AG09309 (cell line): ENCODE data around the gene ROPN1L.

Source experiments
- DNase-seq: peaks from one replicate; pipeline ENCODE4 v3.0.0-alpha.2; 2010; ENCODE audit warnings: low read depth
- H3K4me3 ChIP-seq: 2 replicates; pipeline ENCODE4 v1.5.1; 2011; ENCODE audit warnings: mild to moderate bottlenecking, low read depth, low read length, moderate library complexity; ENCODE audit not compliant: control insufficient read depth
- CTCF ChIP-seq: IDR thresholded peaks from 2 replicates; pipeline ENCODE4 v1.5.1; 2011; ENCODE audit warnings: mild to moderate bottlenecking, low read depth, low read length, inconsistent platforms; ENCODE audit not compliant: insufficient read depth, control insufficient read depth; ENCODE audit errors: missing control alignments

The ROPN1L gene

DNA sequence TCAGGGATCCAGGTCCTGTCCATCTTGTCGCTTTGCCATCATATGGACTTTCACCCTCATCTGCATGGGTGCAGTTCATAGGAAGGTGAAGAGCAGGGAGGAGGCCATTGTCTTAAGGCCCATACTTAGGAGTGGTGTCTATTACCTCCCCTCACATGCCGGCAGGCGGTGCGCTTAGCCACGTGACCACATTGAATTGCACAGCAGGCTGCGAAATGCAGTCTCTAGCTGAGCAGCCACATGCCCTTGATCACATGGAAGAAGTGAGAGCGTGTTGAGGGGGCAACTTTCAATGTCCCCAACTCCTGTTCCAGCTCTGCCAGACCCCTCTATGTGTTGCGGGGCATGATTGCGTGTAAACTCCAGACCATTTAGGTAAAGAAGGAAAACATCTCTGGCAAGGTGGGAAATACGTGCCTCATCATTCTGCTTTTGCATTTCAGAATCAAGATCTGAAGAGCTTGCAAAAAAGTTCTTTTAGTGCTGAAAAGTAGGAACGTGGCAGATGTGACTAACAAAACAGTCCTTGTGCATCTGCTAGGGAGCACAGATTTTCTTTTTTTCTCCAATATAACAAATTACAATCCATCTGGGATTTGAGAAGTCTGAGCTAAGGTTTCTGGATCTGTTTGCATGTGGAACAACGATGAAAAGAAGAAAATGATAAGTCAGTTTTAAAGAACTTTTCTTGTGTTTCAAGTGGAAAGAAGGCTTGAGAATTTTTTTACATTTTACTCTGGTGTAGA is 34.4 kb downstream of the ROPN1L start:
- no peak overlapping the region for H3K4me3 ChIP-seq
- no peak for TF ChIP-seq CTCF
- no peak for DNase-seq

DNA sequence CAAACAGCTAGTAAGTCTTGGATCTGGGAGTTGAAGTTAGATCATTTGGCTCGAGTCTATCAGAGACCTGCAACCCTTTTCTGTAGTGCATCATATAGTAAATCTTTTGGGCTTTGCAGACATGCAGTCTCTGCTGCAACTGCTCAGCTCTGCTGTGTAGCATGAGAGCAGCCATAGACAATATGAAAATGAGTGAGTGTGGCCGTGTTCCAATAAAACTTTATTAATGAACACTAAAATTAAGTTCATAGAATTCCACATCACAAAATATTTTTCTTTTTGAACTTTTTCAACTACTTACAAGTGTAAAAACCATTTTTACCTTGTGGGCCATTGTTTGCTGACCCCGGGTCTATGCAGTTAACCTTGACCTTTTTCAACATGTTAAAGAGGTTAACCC is 35.2 kb downstream of the ROPN1L start:
- no peak for TF ChIP-seq CTCF
- no peak overlapping the region for H3K4me3 ChIP-seq
- DNase-seq: no peak

DNA sequence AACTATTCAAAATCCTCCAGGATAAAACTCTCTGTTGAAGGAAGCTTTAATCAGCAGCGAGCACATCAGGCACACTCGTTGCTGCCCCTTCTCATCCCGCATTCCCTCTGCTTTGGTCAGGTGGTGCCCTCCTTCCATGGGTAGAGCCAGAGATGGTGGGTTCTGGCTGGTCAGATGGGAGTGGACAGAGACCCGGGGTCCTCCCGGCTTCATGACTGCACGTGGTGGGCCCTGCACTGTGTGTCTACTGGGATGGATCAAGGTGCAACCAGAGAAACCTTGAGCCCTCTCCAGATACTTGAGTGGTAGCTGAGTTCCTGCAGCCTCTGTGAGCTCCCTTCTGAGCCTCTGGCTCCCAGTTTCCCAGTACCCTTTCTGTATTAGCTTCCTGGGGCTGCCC is 36.3 kb downstream of the ROPN1L start:
- no peak for TF ChIP-seq CTCF
- DNase-seq: no peak
- no peak overlapping the region for H3K4me3 ChIP-seq

- no peak for DNase-seq
- no peak for TF ChIP-seq CTCF
- H3K4me3 ChIP-seq: no peak overlapping the region
Observed at GRCh38 chr5:10478436-10478835, 36.8 kb downstream of the ROPN1L start.

- no peak for DNase-seq
- H3K4me3 ChIP-seq: no peak overlapping the region
- no peak for TF ChIP-seq CTCF
Observed at GRCh38 chr5:10479154-10479721, 37.6 kb downstream of the ROPN1L start.

DNA sequence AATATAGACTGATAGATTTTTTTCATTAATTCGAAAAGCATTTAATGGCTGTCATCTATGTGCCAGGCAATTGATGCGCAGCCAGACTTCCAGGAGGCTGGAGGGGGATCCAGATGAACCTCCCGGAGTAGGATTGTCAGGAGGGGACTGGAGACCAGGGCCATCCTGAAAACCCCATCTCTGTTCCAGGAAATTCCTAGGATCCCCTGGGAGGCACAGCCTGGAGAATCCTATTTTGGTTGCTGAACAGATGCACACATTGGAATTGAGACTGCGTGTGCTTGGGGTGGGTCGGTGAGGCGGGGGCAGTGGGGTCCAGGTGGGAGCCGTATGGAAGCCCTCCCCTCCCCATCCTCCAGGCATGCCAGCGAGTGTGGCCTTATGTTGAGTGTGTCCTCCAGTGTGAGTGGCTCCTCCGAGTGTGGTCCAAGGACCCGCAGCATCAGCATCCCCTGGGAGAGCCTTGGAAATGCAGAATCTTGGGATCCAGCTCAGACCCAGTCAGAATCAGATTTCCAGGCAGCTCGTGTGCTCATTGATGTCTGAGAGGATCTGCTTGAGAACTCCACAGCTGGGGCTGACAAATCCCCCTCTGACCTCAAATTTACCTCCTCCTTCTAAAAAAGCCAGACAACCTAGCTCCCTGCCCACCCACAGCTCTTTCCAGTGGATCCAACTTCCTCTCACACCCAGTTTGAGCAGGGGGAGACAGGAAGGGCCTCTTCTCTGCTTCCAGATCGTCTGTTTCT is 38.7 kb downstream of the ROPN1L start:
- no peak for DNase-seq
- H3K4me3 ChIP-seq: no peak overlapping the region
- TF ChIP-seq CTCF: no peak
